ENCODE results near the gene ZNF628. TPM values are rescaled to one million over a fixed set of nuclear protein-coding genes. Genes with fewer than 3 reads are reported as not detected.
A peak's percentile ranks its signal among the peaks of the same experiment; 100 is the strongest.

The ZNF628 gene
- polyA plus RNA-seq, 3 donors: 0.50 to 3.1 TPM; not detected in 1

DNA sequence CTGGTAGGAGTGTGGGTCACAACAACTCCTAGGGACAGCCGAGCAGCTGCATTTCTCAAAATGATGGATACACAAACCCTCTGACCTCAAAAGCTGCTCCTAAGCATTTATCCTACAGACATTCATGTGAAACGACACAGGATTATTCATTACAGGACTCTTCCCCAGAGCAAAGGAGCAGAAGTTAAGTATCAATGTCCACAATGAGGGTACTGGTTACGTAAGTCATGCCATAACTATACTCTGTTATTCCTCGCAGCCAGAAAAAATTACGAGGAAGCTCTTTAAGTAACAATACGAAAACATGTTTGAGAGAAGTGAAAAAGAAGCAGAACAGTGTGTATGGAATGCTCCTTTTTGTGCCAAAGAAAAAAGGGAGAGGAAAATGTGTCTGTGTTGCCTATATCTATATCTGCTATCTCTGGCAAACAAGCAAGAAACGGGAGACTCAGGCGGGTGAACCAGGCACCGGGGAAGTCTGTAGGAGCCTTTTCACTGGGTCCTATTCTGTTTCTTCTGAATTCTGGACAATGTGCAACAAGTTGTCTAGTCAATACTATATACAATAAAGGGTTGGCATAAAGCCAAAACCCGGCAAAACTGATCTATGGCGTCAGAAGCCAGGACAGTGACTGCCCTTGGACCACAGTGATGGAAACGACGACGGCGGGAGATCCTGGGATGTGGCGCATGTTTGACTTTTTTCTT is 16.3 kb upstream of the ZNF628 start:
- Histone ChIP-seq H3K4me2 (replicated peaks; ENCODE audit: extremely low read depth, low read length, poor library complexity, severe bottlenecking) (no peak overlapping the region), H3K36me3 (replicated peaks in 1 of 2; ENCODE audit: control insufficient read depth in 1 of 2, insufficient read depth in 2 of 2, low read length in 2 of 2) (peaks cover 0 to 5% of the 10 kb centered on the region in 2 donors), H3K79me2 (ENCODE audit: insufficient read depth, low read length) (no peaks in the 10 kb centered on the region), H3K27ac (ENCODE audit: low read depth in 1 of 2, low read length in 2 of 2) (no peak overlapping the region), H3K9ac (ENCODE audit: insufficient read depth, low read length, poor library complexity, severe bottlenecking) (no peak overlapping the region), H4K20me1 (ENCODE audit: insufficient read depth, low read length) (peaks cover 2% of the 10 kb centered on the region), H3K4me3 (replicated peaks in 1 of 3; ENCODE audit: low read depth in 2 of 3, low read length in 3 of 3) (no peak overlapping the region), H3K9me3 (replicated peaks in 1 of 2; ENCODE audit: control insufficient read depth in 1 of 2, insufficient read depth in 1 of 2, low read length in 2 of 2) (no peaks in the 10 kb centered on the region), H3K27me3 (ENCODE audit: control insufficient read depth in 2 of 2, insufficient read depth in 2 of 2, low read length in 2 of 2) (no peaks in the 10 kb centered on the region), H2AFZ (ENCODE audit: insufficient read depth, low read depth, low read length, poor library complexity, severe bottlenecking) (no peak overlapping the region), H3K4me1 (ENCODE audit: control insufficient read depth in 1 of 2, insufficient read depth in 2 of 2, low read length in 2 of 2) (peaks cover 15 to 24% of the 10 kb centered on the region in 2 donors)
- DNase-seq: no peak
- intact Hi-C loops (cut with micrococcal nuclease): loop anchor here (2.0 to 10.0 kb wide), 3 partner anchors 51 to 315 kb away; partner anchors contain the start of gene TNNT1 (in 1 of the 2)
- Mint-ChIP-seq H3K9me3 (peaks cover 0 to 3% (median 0%) of the 10 kb centered on the region in 7 donors), H3K36me3 (peaks cover 1 to 17% of the 10 kb centered on the region in 2 donors), H3K4me1 (peaks cover 18% of the 10 kb centered on the region), H3K27me3 (ENCODE audit: low read depth in 3 of 3) (peaks cover 0 to 3% (median 3%) of the 10 kb centered on the region in 3 donors), H3K27ac (peak overlapping the region in 4 of 7 donors; percentile 23 to 80 (median 52)), H3K4me3 (peak overlapping the region in 1 of 2 donors; percentile 87)
- TF ChIP-seq, protein P1, sequence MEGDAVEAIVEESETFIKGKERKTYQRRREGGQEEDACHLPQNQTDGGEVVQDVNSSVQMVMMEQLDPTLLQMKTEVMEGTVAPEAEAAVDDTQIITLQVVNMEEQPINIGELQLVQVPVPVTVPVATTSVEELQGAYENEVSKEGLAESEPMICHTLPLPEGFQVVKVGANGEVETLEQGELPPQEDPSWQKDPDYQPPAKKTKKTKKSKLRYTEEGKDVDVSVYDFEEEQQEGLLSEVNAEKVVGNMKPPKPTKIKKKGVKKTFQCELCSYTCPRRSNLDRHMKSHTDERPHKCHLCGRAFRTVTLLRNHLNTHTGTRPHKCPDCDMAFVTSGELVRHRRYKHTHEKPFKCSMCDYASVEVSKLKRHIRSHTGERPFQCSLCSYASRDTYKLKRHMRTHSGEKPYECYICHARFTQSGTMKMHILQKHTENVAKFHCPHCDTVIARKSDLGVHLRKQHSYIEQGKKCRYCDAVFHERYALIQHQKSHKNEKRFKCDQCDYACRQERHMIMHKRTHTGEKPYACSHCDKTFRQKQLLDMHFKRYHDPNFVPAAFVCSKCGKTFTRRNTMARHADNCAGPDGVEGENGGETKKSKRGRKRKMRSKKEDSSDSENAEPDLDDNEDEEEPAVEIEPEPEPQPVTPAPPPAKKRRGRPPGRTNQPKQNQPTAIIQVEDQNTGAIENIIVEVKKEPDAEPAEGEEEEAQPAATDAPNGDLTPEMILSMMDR (IDR thresholded peaks at IDR 0.05): no peak
- WGBS (ENCODE audit: insufficient coverage): 72% methylated on average over 2 of the region's 16 CpGs

DNA sequence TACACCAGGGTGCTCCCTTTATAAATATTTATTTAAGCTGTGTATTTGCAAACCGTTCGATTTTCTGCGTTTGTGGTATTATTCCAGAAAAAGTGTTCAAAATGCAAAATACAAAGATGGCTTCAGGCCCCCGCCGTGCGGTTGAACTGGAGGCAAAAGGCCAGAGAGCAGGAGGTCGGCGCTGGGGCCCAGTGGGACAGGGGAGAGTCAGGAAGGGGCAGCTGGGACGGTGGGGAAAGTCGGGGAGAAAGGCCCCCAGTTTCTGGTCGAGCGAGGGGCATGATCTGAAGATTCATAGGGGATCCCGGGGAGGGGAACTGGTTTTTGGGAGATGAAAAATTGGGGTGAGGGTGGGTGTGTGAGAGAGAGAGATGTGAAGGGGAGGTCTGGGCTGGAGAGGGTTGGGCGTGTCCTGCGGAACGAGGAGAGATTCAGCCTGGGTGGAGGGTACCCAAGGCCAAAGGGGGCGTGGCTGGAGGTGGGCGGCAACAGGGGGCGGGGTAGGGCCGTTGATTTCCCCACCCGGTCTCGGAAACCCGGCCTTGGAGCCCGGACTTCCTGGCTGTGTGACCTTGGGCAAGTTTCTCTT is 15.7 kb upstream of the ZNF628 start:
- TF ChIP-seq, protein P1 (IDR thresholded peaks at IDR 0.05): no peak
- DNase-seq: peak; percentile 21 to 41 (median 23)
- Mint-ChIP-seq H3K27me3 (ENCODE audit: low read depth in 3 of 3) (peaks cover 0 to 3% (median 3%) of the 10 kb centered on the region in 3 donors), H3K4me3 (peak overlapping the region; percentile 87 to 94), H3K27ac (peak overlapping the region; percentile 46 to 94 (median 81)), H3K4me1 (peaks cover 18% of the 10 kb centered on the region), H3K9me3 (peaks cover 0 to 2% (median 0%) of the 10 kb centered on the region in 7 donors), H3K36me3 (peaks cover 0 to 12% of the 10 kb centered on the region in 2 donors)
- Histone ChIP-seq H3K4me1 (ENCODE audit: control insufficient read depth in 1 of 2, insufficient read depth in 2 of 2, low read length in 2 of 2) (peaks cover 15 to 24% of the 10 kb centered on the region in 2 donors), H3K4me2 (replicated peaks; ENCODE audit: extremely low read depth, low read length, poor library complexity, severe bottlenecking) (peak overlapping the region; percentile 77), H3K27ac (ENCODE audit: low read depth in 1 of 2, low read length in 2 of 2) (peak overlapping the region; percentile 76 to 90), H3K27me3 (ENCODE audit: control insufficient read depth in 2 of 2, insufficient read depth in 2 of 2, low read length in 2 of 2) (no peaks in the 10 kb centered on the region), H3K9ac (ENCODE audit: insufficient read depth, low read length, poor library complexity, severe bottlenecking) (peak overlapping the region; percentile 86), H3K4me3 (replicated peaks in 1 of 3; ENCODE audit: low read depth in 2 of 3, low read length in 3 of 3) (peak overlapping the region; percentile 48 to 83 (median 72)), H3K79me2 (ENCODE audit: insufficient read depth, low read length) (no peaks in the 10 kb centered on the region), H3K9me3 (replicated peaks in 1 of 2; ENCODE audit: control insufficient read depth in 1 of 2, insufficient read depth in 1 of 2, low read length in 2 of 2) (no peaks in the 10 kb centered on the region), H3K36me3 (replicated peaks in 1 of 2; ENCODE audit: control insufficient read depth in 1 of 2, insufficient read depth in 2 of 2, low read length in 2 of 2) (no peaks in the 10 kb centered on the region), H2AFZ (ENCODE audit: insufficient read depth, low read depth, low read length, poor library complexity, severe bottlenecking) (peak overlapping the region; percentile 84), H4K20me1 (ENCODE audit: insufficient read depth, low read length) (no peaks in the 10 kb centered on the region)
- intact Hi-C loops (cut with micrococcal nuclease): loop anchor here in 1 of 2 donors (2.0 kb wide), 1 partner anchor 52 kb away; no protein-coding TSS in a partner anchor
- WGBS (ENCODE audit: insufficient coverage): 52% methylated on average over 14 of the region's 24 CpGs
